ENCODE data around the gene KLHL17. TPM values are rescaled to one million over a fixed set of nuclear protein-coding genes. Genes with fewer than 3 reads are reported as not detected.

Gene KLHL17
- total RNA-seq, 6 experiments from 2014 or later, result 12.2 to 17.5 (median 13.2) TPM

GRCh38 chr1:1014799-1015681 lies 54.7 kb downstream of the KLHL17 start:
- Mint-ChIP-seq H3K27ac (peak overlapping the region; percentile 96), H3K36me3 (ENCODE audit: low read depth) (peaks cover 4% of the 10 kb centered on the region; the same call in 1 of the 2 replicates)

More at GRCh38 chr1:1014799-1015681, 54.7 kb downstream of the KLHL17 start:
- Mint-ChIP-seq H3K4me1 (ENCODE audit: low read depth) (peaks cover 24% of the 10 kb centered on the region), H3K27me3 (ENCODE audit: insufficient read depth) (peaks cover 3% of the 10 kb centered on the region; the same call in 1 of the 2 replicates), H3K4me3 (peak overlapping the region; percentile 94), H3K9me3 (no peaks in the 10 kb centered on the region)
- no peak for DNase-seq
- peak; percentile 70 for TF ChIP-seq CTCF (IDR thresholded peaks at IDR 0.05)

Other genes starting within 250 kb of the KLHL17 start
- 10 to 100 TPM; 20.6 to 29.3 (median 27.5) TPM for gene SAMD11, start 36.7 kb upstream of the KLHL17 start, total RNA-seq (2021; fragmentation: NEBNext Ultra II Directional; extraction: Animal tissue kit (Norgen Biotek cat#: 25700))
- 100 to 1,000 TPM; 112 to 142 (median 119) TPM for gene NOC2L, start 1.3 kb upstream of the KLHL17 start, total RNA-seq (2021; fragmentation: NEBNext Ultra II Directional; extraction: Animal tissue kit (Norgen Biotek cat#: 25700))
- gene PLEKHN1, start 5.9 kb downstream of the KLHL17 start, total RNA-seq (2021; fragmentation: NEBNext Ultra II Directional; extraction: Animal tissue kit (Norgen Biotek cat#: 25700)), result 1 to 10 TPM; 5.2 to 6.9 (median 6.0) TPM
- under 1 TPM in 2 of 6 experiments, not detected in 4; 0.17 to 0.18 TPM for gene PERM1, start 21.5 kb downstream of the KLHL17 start, total RNA-seq (2021; fragmentation: NEBNext Ultra II Directional; extraction: Animal tissue kit (Norgen Biotek cat#: 25700))
- 10 to 100 TPM; 14.1 to 17.4 (median 15.6) TPM for gene HES4, start 39.5 kb downstream of the KLHL17 start, total RNA-seq (2021; fragmentation: NEBNext Ultra II Directional; extraction: Animal tissue kit (Norgen Biotek cat#: 25700))
- 10 to 100 TPM; 38.4 to 89.1 (median 42.1) TPM for gene ISG15, start 52.9 kb downstream of the KLHL17 start, total RNA-seq (2021; fragmentation: NEBNext Ultra II Directional; extraction: Animal tissue kit (Norgen Biotek cat#: 25700))
- 100 to 1,000 TPM; 131 to 164 (median 140) TPM for gene AGRN, start 59.5 kb downstream of the KLHL17 start, total RNA-seq (2021; fragmentation: NEBNext Ultra II Directional; extraction: Animal tissue kit (Norgen Biotek cat#: 25700))
- gene RNF223, start 113.7 kb downstream of the KLHL17 start, total RNA-seq (2021; fragmentation: NEBNext Ultra II Directional; extraction: Animal tissue kit (Norgen Biotek cat#: 25700)), result not detected
- gene C1orf159, start 155.5 kb downstream of the KLHL17 start, total RNA-seq (2021; fragmentation: NEBNext Ultra II Directional; extraction: Animal tissue kit (Norgen Biotek cat#: 25700)), result 10 to 100 TPM in 1 of 6 experiments, 1 to 10 TPM in 5; 8.7 to 10.3 (median 9.6) TPM
- gene TTLL10, start 213.3 kb downstream of the KLHL17 start, total RNA-seq (2021; fragmentation: NEBNext Ultra II Directional; extraction: Animal tissue kit (Norgen Biotek cat#: 25700)), result not detected
- gene TNFRSF18, start 246.0 kb downstream of the KLHL17 start, total RNA-seq (2021; fragmentation: NEBNext Ultra II Directional; extraction: Animal tissue kit (Norgen Biotek cat#: 25700)), result not detected